AG08396 (cell line): ENCODE results near the gene TYSND1.
"Not testable (repeated sequence)": the region's sequence is repeated elsewhere in the genome, so short reads cannot be mapped to it uniquely, and the experiment has no call there.

ENCODE experiments used
- DNase-seq: peaks from one replicate; pipeline ENCODE4 v3.0.0; 2012; ENCODE audit warnings: low spot score, mixed read lengths

Gene TYSND1

DNA sequence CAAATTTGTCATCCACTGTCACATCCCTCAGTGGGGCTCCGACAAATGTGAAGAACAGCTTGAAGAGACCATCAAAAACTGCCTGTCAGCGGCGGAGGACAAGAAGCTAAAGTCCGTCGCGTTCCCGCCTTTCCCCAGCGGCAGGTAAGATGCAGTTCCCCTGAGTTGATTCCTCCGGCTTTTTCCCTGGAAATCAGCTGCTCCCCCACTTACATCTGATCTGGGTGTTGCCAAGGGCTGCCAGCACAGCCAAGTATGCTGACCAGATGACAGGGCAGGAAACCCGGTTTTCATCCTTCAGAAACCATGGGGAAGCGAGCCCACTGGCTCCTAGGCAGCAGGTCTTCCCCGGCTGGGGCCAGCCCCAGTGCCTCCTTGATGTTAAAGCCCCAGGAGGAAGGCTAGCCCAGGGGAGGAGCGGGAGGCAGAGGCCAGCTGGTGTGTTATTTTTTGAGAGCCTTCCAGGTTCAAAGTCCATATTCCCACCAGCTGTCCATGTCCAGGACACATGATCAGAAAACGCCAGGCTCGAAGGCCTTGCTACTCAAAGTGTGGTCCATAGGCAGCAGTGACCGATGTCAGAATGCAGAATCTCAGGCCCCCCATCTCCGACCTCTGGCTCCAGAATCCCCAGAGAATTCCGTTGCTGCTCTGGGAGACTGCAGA, 37.3 kb downstream of the TYSND1 start:
- no peak for DNase-seq

DNA sequence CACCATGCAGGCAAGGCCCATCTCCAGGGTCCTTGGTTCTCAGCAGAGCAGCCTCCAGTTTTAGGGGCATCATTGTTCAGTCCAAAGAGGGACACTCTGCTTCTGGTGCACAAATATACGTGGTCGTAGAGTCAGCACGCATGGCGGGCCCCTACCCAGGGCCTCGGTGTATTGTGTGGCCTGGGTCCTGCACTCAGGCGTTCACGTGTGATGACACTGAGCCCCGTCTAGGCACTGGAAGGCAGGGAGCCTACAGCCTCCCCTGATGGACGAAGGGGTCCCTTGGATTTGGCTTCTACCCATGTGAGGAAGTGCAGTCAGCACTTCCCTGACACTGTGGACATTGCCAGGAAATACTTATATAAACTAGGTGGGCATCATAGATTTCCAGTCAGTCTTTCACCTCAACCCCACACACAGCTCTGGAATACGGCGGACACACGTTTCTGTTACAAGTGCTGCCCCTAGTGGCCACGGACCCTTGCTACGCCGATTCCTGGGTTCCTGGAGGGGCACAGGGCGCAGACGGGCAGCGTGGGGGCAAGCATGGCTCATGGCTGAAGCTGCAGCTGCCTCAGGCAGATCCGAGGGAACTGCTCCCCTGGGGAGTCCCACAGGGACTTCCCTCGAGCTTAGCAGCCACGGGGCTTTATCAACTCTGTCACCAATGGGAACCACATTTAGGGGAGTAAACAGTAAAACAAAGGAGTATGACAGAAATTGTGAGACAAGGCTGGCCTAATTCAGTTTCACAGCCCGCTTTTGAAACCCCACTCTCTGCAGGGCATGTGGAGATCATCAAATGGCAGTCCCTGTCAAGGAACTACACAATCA, 39.3 kb downstream of the TYSND1 start:
- no peak for DNase-seq

DNA sequence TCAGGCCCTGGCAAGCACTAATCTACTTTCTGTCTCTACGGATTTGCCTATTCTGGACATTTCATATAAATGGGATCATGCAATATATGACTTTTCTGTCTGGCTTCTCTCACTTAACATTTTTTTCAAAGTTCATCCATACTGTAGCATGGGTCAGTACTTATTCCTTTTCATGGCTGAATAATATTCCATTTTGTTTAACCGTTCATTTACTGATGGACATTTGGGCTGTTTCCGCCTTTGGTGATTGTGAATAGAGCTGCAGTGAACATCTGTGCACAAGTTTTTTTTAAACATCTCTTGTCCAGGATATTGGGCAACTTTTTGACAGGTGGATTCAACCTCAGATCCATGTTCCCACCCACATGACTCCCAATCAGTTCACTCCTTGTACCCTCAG, 44.8 kb downstream of the TYSND1 start:
- DNase-seq: no peak

DNA sequence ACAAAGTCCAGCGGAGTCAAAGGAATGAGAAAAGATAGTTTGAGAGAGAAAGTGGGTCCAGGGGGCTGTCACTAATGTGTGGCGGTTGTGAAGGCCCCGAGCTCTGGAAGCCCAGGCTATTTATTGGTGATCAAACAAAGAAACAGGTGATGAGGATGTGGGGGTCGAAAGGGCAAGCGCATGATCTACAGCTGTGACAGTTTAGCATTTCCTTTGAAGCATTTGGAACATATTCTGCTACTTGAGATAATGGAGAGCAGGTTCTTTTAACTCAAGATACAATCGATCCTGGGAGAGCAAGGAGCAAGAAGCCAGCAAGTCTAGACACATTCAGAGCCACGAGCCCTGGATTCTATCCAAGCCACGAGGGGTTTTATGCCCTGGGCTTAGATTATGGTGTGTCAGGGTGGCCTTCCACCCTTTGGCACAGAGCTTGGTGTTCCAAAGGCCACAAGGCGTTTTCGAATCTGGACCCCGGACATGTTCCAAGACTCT, 45.4 kb downstream of the TYSND1 start:
- not testable (repeated sequence) for DNase-seq

DNA sequence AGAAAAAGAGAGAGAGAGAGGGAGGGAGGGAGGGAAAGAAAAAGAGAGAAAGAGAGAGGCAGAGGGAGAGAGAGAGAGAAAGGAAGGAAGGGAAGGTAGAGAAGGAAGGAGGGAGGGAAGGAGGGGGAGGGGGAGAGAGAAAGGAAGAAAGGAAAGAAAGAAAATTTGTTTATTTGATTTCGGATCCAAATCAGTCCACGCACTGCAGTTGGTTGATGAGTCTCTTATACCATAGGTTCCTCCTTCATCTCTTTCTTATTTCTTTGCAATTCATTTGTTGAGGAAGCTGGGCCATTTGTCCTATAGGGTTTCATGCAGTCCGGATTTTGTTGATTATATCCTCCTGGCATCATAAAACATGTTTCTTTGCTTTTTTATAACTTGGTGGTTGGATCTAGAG, 48.2 kb downstream of the TYSND1 start:
- DNase-seq: no peak

DNA sequence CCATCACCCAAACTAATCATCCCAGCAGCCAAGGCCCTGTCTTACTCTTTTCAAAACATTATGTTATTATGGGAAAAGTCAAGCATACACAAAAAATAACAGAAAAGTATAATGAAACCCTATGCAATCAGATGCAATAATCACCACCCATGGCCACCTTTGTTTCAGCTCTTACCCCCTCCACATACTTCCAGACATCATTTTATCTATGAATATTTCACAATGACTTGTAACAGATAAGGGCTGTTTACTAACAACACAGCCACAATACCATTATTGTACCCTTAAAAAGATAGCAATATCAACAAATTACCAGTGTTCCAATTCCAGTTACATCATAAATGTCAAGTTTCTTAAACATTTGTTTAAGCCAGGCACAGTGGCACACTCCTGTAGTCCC, 49.0 kb downstream of the TYSND1 start:
- no peak for DNase-seq

DNA sequence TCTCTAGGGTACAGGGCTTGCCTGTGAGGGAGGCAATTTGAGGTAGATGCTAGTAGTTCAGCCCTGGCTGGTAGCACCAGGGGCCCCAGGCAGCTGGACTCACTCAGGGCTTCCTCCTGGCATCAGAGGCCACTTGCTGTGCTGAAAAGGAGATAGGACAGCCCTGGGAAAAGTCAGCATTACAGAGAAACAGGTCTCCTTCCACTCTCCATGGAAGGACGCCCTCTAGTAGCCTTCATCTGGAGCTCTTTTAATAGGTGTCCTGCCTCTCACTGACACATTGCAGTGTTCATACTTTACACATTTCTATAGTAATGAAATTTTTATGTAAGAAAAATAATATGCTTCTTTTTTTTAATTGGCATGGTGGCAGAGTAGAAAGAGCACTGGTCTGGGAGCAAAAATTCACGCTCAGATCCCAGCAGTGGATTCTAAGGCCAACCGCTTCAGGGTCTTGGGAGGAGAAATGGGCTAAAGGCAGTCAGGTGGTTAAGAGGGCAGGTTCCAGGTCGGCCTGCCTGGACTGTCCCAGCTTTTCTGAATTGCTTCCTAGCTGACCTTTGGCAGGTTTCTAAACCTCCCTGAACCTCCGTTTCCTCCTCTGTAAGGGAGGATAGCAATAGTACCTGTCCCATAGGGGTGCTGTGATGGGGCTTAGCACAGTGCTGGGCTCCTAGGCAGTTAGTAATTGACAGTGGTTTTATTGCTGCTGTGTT, 49.6 kb downstream of the TYSND1 start:
- no peak for DNase-seq

DNA sequence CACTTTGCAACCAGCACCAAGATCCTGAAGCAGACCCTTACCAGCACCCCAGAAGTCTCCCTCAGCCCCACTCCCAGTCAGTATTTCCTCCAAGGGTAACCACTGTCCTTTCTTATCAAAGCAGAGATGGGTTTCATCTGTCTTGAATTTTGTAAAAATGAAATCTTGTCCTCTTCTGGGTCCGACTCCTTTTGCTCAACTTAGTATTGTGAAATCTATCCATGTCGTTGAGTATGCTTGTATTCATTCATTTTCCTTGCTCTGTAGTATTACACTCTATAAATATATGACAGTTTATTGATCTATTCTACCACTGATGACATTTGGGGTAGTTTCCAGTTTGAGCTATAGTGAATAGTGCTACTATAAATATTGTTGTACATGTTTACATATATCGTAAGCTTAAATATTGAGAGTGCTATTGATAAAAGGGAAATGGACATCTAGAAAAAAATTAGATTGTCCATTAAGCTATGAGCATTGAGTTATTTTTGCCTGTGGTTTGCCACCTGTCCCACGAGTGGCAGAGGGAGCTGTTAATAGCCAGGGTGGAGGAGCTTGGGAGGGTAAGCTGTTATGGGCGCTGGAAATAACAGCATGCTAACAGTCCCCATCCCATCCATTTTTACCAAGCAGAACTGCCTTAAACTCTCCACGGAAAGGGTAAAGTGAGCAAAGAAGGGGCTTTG, 50.3 kb downstream of the TYSND1 start:
- DNase-seq: no peak

DNA sequence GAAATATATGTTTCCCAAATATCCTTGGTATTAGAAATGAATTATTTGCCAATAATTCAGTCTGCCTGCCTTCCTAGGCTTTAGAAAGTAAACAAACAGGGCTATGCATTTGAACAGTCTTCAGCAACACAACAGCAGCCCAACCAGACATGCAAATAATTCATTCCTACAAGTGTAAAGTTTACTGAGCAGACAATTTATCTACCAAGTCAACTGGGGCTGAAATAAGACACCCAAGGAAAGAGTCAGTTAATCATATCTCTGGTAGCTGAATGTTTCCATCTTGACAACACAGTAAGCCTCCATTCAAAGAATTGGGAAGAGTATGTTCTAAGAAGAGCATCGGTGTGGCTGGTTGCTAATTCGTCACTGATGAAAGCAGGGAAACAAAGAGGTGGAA, 52.2 kb downstream of the TYSND1 start:
- DNase-seq: no peak

DNA sequence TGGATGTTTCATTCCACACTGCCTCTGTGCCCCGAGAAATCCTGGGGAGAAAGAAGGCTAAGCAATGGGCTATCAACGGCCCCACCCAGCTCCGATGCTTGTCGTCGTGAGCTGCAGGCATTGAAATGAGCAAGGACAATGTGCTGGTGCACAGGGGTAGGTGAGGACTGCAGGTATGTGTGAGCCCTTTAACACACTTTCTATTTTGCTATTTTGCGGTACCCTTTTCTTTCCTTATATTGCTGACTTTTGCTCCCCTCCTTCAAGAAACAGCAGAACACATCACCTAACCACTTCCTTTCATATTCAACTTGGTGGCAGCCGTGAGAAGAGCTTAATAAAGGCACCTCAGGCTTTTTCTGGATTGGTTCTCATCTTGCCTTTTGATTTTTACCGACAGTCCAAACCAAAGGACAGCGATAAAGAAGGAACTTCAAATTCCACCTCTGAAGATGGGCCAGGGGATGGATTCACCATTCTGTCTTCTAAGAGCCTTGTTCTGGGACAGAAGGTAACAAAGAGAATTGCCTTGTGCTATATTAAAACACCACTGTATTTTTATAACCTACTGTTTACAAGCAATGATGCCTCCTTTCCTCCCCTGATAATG, 53.1 kb downstream of the TYSND1 start:
- DNase-seq: no peak

DNA sequence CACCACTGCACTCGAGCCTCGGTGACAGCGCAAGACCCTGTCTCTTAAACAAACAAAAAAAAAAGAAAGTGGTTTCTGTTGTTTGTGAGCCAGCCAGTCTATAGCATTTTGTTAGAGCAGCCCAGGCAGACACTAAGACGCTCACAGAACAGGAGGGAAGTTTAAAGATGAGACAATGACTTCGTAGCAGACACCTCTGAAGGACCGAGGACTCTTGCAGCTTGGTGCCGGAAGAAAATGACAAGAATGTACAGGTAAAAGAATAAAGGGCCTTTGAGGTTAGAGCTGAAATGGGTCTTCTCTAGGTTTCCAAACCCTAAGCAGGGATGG, 54.1 kb downstream of the TYSND1 start:
- DNase-seq: no peak

DNA sequence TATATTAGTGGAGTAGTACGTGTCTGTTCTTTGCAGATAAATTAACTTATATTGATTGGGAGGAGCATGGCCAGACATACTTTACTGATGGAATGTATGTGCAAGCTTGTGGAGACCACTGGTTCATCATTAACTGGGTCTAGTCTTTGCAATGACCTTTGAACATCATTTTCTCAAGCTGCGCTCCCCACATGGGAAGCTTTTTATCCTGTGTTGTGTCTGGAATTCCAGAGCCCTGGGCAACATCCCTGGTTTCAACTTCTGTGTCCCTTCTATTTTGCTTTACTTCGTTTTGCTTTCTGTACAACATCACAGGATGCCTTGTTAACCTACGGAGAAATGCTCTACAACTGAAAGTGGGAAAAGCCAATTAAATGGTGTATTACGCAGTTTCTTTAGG, 55.5 kb downstream of the TYSND1 start:
- DNase-seq: no peak

DNA sequence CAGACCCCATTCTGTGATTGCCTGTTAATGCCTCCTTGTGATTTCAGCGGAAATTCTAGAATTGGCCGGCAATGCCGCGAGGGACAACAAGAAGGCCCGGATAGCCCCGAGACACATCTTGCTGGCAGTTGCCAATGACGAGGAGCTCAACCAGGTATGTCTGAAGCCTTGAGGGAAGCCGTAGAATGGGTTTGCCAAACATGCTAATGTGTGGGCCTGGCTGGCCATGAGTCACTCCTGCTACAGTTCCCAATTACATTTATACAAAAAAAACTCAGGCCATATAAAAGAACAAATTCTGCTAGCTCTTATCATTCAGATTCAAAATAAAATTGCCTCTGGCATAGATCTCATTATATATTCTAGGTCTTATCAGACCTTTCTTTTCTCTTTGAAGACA, 56.5 kb downstream of the TYSND1 start:
- no peak for DNase-seq

DNA sequence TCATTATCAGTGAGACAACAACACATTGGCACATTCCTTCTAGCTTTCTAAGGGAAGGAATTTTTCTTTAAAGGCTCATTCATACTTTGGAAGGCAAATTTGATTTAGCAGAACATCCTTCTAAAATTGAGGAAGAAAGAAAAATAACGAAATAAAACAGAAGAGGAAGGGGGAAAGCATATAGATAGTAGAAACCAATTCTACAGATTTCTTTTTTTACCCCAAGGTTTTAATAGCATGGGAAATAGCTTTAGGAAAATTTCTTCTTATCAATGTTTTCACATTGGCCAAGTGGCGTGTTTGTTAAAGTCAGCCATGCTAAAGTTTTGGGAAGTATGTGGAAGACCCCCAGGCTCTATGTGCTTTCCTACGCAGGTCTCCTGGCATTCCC, 58.2 kb downstream of the TYSND1 start:
- DNase-seq: no peak
